Stimulated activated CD4-positive, alpha-beta T cell treated with anti-CD3 and anti-CD28 coated beads, Interleukin-15, amount 100 ng/mL, for 48 hours (primary cell): ENCODE measurements around the gene FBXL17.
"Not testable (repeated sequence)": the region's sequence is repeated elsewhere in the genome, so short reads cannot be mapped to it uniquely, and the experiment has no call there.

ENCODE experiments used
- DNase-seq, 2 donors: peaks; one replicate each; pipeline ENCODE4 v3.0.0-alpha.2; 2020; ENCODE audit warnings: low read depth in 2 of 2

FBXL17 gene

GRCh38 chr5:108381954-108382783 lies at the start of gene FBXL17:
Gene FBXL17, minus strand, starts transcription at chr5:108382098.
- peak; percentile 85 to 89 for DNase-seq

GRCh38 chr5:108430931-108431608 lies 49.2 kb upstream of the FBXL17 start:
- DNase-seq: no peak

GRCh38 chr5:108421713-108422112 lies 39.8 kb upstream of the FBXL17 start:
- no peak for DNase-seq

GRCh38 chr5:108420755-108421154 lies 38.9 kb upstream of the FBXL17 start:
- DNase-seq: no peak

GRCh38 chr5:108420158-108420557 lies 38.3 kb upstream of the FBXL17 start:
- no peak for DNase-seq

- DNase-seq: no peak
These were observed 36.3 kb upstream of the FBXL17 start for GRCh38 chr5:108418197-108418596.

- no peak for DNase-seq
These were observed 35.3 kb upstream of the FBXL17 start for GRCh38 chr5:108417166-108417670.

GRCh38 chr5:108415726-108416125 lies 33.8 kb upstream of the FBXL17 start:
- DNase-seq: no peak

GRCh38 chr5:108409786-108410185 lies 27.9 kb upstream of the FBXL17 start:
- no peak for DNase-seq

- DNase-seq: not testable (repeated sequence)
These were observed 23.3 kb upstream of the FBXL17 start for GRCh38 chr5:108405201-108405600.

GRCh38 chr5:108398964-108399363 lies 17.1 kb upstream of the FBXL17 start:
- DNase-seq: no peak

GRCh38 chr5:108396837-108397236 lies 14.9 kb upstream of the FBXL17 start:
- not testable (repeated sequence) for DNase-seq

GRCh38 chr5:108387758-108388157 lies 5.9 kb upstream of the FBXL17 start:
- DNase-seq: no peak

- DNase-seq: no peak
These were observed 4.6 kb upstream of the FBXL17 start for GRCh38 chr5:108386345-108387061.

GRCh38 chr5:108384741-108385140 lies 2.8 kb upstream of the FBXL17 start:
- no peak for DNase-seq

GRCh38 chr5:108382784-108383330 lies 959 bp upstream of the FBXL17 start:
- DNase-seq: no peak

GRCh38 chr5:108381350-108381953 lies 446 bp downstream of the FBXL17 start:
- peak; percentile 53 to 71 for DNase-seq

- DNase-seq: peak in 1 of 2 donors; percentile 27
These were observed 1.2 kb downstream of the FBXL17 start for GRCh38 chr5:108380531-108381349.

- DNase-seq: no peak
These were observed 2.0 kb downstream of the FBXL17 start for GRCh38 chr5:108379722-108380530.

GRCh38 chr5:108375768-108376167 lies 6.1 kb downstream of the FBXL17 start:
- DNase-seq: no peak
